ENCODE results near the gene FGFBP3.

FGFBP3 gene, protein sequence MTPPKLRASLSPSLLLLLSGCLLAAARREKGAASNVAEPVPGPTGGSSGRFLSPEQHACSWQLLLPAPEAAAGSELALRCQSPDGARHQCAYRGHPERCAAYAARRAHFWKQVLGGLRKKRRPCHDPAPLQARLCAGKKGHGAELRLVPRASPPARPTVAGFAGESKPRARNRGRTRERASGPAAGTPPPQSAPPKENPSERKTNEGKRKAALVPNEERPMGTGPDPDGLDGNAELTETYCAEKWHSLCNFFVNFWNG

DNA sequence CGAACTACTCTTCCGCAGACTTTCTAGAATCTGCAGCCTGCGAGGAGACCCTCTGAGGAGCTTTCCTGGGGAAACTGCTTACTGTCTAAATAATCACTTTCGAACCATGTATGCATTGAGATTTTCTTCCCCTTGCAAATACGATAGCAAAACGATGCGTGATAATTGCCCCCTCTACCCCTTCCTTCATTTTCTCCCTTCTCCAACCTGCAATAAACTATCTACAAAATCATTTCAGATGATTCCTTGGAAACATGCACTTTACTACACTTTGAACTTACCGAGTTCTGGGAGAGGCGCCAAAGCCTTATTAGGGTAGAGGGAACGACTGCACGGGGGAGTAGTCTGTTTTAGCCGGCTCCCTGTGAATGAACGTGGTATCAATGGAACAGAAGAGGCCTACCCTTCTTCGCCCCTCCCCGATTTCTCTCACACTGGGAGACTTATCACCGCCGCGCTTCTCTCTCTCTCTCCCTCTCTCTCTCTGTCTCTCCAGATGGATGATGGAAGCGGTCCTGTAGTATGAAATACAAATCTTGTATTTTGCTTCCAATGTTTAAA is at the start of gene FGFBP3:
TSS of gene FGFBP3 (minus strand) at position 370 of the 561 bp plus-strand sequence. CDS start 517 bp downstream, outside the sequence.
- TF ChIP-seq, protein P1, sequence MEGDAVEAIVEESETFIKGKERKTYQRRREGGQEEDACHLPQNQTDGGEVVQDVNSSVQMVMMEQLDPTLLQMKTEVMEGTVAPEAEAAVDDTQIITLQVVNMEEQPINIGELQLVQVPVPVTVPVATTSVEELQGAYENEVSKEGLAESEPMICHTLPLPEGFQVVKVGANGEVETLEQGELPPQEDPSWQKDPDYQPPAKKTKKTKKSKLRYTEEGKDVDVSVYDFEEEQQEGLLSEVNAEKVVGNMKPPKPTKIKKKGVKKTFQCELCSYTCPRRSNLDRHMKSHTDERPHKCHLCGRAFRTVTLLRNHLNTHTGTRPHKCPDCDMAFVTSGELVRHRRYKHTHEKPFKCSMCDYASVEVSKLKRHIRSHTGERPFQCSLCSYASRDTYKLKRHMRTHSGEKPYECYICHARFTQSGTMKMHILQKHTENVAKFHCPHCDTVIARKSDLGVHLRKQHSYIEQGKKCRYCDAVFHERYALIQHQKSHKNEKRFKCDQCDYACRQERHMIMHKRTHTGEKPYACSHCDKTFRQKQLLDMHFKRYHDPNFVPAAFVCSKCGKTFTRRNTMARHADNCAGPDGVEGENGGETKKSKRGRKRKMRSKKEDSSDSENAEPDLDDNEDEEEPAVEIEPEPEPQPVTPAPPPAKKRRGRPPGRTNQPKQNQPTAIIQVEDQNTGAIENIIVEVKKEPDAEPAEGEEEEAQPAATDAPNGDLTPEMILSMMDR (IDR thresholded peaks at IDR 0.05; ENCODE audit: control extremely low read depth, extremely low read depth, low read depth, missing control alignments): no peak
- ChIA-PET CTCF (interaction anchor here (1.2 kb wide), 1 partner anchor 14 kb away, joined by 3 read pairs; the partner anchor contains the start of gene BTAF1), POLR2A (no interaction called here)
- DNase-seq (ENCODE audit: extremely low spot score): peak; percentile 37

DNA sequence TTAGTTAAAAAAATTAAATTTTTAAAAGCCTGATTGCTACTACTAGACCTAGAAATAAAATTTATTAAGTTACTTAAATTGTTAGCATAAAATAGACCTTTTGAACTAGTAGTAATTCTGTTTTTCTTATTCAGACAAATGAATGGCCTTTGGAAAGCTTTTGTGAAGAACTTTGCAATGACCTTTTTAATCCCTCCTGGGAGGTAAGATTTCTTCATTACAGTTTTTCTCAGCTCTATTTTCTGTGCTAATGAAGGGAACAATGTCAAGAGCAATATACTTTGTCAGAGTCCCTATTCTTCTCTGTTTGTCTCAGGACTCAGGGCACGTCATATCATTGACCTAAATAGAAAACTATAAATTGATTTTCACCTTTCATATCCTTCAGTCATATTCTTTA is 47.8 kb upstream of the FGFBP3 start:
- no peak for DNase-seq (ENCODE audit: extremely low spot score)
- CTCF ChIA-PET: interaction anchor here (1.1 kb wide), 1 partner anchor 52 kb away, joined by 3 read pairs; no protein-coding TSS in a partner anchor
- POLR2A ChIA-PET: no interaction called here
- TF ChIP-seq, protein P1 (IDR thresholded peaks at IDR 0.05; ENCODE audit: control extremely low read depth, extremely low read depth, low read depth, missing control alignments): no peak

DNA sequence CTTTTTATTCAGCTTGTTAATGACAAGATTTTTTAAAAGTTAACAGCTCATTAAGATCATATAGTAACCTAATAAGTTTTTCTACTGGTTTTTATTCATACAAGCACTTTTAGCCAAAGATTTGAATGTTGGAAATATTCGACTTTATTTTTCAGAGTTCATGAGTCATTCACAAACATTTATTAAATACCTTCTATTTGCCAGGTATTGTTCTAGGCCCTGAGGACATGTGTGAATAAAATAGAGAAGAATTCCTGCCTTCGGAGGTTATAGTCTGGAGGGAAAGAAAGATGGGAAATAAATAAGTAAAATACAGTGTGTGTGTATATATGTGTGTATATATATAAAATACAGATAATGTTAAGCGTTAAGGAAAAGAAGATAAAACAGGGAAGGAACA is 45.8 kb upstream of the FGFBP3 start:
- ChIA-PET CTCF (interaction anchor here (1.1 kb wide), 1 partner anchor 9 kb away, joined by 3 read pairs; no protein-coding TSS in a partner anchor), POLR2A (no interaction called here)
- TF ChIP-seq, protein P1 (IDR thresholded peaks at IDR 0.05; ENCODE audit: control extremely low read depth, extremely low read depth, low read depth, missing control alignments): no peak
- no peak for DNase-seq (ENCODE audit: extremely low spot score)

DNA sequence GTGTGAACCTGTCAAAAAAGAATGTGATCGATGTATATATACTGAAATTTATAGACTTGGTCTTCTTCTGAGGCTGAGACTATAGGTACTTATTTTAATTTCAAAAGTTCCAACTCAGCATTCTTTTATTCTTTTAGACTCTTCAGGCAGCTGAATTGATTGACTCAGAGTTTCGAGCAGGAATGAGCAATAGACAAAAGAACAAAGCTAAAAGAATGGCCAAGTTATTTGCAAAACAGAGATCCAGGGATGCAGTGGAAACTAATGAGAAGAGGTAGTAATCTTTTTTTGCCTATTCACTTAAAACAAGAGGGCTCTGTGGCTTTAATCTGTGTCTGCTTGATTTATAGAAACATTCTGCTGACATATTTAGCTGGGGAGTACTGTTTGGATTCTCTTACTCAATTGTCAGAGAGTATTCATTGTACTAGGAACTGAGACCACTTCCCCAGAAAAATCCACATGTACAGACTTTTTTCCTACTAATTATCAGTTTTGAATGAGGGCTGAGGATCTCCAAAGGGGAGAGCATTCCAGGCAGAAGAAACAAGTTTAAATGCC is 44.4 kb upstream of the FGFBP3 start:
- DNase-seq (ENCODE audit: extremely low spot score): no peak
- POLR2A ChIA-PET: no interaction called here
- CTCF ChIA-PET: no interaction called here
- TF ChIP-seq, protein P1 (IDR thresholded peaks at IDR 0.05; ENCODE audit: control extremely low read depth, extremely low read depth, low read depth, missing control alignments): no peak

DNA sequence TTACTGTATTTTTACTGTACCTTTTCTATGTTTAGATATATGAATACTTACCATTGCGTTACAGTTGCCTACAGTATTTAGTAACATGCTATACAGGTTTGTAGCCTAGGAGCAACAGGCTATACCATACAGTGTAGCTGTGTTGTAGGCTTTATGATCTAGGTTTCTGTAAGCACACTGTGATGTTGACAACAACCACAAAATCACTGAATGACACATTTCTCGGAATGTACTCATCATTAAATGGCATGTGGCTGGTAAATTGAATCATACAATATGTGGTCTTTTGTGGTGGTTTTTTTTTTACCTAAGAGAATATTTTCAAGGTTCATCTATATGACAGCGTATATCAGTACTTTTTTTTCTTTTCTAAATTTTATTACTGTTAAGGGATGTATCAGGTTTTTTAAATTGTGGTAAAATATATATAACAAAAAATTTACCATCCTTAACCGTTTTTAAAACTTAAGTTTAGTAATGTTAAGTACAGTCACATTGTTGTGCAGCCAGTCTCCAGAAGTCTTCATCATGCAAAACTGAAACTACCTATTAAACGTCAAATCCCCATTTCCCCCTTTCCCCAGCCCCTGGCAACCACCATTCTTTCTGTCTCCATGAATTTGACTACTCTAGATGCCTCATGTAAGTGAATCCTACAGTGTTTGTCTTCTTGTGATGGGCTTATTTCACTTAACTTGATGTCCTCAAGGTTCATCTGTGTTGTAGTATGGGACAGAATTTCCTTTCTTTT is 35.8 kb upstream of the FGFBP3 start:
- CTCF ChIA-PET: interaction anchor here (1.1 kb wide), 1 partner anchor 67 kb away, joined by 3 read pairs; no protein-coding TSS in a partner anchor
- DNase-seq (ENCODE audit: extremely low spot score): no peak
- POLR2A ChIA-PET: no interaction called here
- TF ChIP-seq, protein P1 (IDR thresholded peaks at IDR 0.05; ENCODE audit: control extremely low read depth, extremely low read depth, low read depth, missing control alignments): no peak

DNA sequence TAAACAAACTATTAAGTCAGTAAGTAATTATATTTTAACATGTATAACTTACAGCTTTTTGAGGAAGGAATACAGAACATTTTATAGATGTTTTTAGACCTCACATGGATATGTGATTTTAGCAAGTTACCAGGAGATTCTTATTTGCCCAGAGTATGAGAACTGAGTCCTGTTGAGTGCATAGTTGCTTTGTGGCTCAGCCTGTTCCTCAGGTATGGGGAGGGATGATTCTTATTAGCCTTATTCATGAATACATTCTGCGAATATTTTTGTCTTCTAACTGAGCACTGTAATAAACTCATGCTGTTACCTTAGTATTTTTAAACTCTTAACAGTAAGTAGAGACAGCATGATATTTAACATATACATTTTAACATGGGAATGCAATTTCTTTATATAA is 32.1 kb upstream of the FGFBP3 start:
- DNase-seq (ENCODE audit: extremely low spot score): no peak
- ChIA-PET POLR2A (no interaction called here), CTCF (interaction anchor here (1.6 to 2.4 kb wide), 2 partner anchors 10 to 24 kb away, joined by 4 to 8 read pairs; no protein-coding TSS in a partner anchor)
- TF ChIP-seq, protein P1 (IDR thresholded peaks at IDR 0.05; ENCODE audit: control extremely low read depth, extremely low read depth, low read depth, missing control alignments): no peak
